Measurements from ENCODE around the gene HES7. TPM values are rescaled to one million over a fixed set of nuclear protein-coding genes. Genes with fewer than 3 reads are reported as not detected.
A peak's percentile ranks its signal among the peaks of the same experiment; 100 is the strongest.

The HES7 gene
- total RNA-seq, 1 donor from 2014 or later = 0.46 TPM

DNA sequence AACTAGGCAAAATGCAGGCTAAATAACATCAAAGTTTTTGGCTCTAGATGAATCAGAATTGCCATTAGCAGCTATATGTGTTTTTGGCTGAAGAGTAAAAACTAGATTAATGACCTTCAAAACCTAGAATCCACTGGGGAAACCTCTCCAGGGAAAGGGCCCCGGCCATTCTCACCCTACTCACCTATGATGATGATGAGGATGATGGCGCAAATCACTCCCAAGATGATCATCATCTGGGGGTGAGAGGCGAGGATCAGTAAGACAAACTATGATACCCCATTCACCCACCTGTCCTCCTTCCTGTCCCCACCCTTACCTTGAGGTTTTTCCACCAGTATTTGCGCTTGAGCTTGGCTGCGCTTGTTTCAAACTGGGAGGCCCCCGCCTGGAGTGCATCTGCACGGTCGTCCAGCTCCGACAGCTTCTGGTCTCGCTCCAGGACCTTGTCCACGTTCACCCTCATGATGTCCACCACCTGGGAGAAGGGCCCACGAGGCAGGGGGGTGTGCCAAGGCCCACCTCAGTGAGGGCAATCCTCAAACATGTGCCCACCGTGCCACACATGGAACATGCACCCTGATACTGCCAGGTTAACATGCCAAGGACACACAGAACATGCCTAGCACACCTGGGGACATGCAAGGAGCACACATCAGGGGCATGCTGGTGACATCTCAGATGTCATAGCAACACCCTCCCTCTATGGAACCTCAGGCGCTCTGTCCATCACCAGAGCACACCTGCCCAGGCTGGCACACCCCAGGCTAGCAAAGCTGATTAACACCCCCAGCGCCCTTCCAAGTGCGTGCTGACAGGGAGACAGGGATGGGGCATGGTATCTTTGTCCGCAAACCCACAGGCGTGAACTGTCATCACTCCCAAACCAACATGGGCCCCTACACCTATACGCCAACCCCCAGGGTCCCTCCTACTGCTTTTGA lies 37.7 kb upstream of the HES7 start:
- DNase-seq (ENCODE audit: extremely low spot score, unreplicated experiment) = no peak
- Mint-ChIP-seq H3K36me3 (peaks cover 6% of the 10 kb centered on the region), H3K9me3 (no peaks in the 10 kb centered on the region)

GRCh38 chr17:8160741-8161221 lies 36.9 kb upstream of the HES7 start:
- no peaks in the 10 kb centered on the region for H3K27me3 Mint-ChIP-seq
- H3K36me3 Mint-ChIP-seq = peaks cover 6% of the 10 kb centered on the region
- H3K4me1 Mint-ChIP-seq (ENCODE audit: unreplicated experiment) = peaks cover 20% of the 10 kb centered on the region
- H3K27ac Mint-ChIP-seq = peak overlapping the region; percentile 40
- no peak for TF ChIP-seq CTCF (conservative IDR thresholded peaks at IDR 0.05)
- DNase-seq (ENCODE audit: extremely low spot score, unreplicated experiment) = no peak
- H3K9me3 Mint-ChIP-seq = no peaks in the 10 kb centered on the region
- peak overlapping the region; percentile 83 for H3K4me3 Mint-ChIP-seq

More for the DNA sequence above, 37.7 kb upstream of the HES7 start:
- H3K27me3 Mint-ChIP-seq = no peaks in the 10 kb centered on the region
- TF ChIP-seq CTCF (conservative IDR thresholded peaks at IDR 0.05) = no peak
- H3K27ac Mint-ChIP-seq = peak overlapping the region; percentile 80
- peak overlapping the region; percentile 83 for H3K4me3 Mint-ChIP-seq
- H3K4me1 Mint-ChIP-seq (ENCODE audit: unreplicated experiment) = peaks cover 20% of the 10 kb centered on the region

DNA sequence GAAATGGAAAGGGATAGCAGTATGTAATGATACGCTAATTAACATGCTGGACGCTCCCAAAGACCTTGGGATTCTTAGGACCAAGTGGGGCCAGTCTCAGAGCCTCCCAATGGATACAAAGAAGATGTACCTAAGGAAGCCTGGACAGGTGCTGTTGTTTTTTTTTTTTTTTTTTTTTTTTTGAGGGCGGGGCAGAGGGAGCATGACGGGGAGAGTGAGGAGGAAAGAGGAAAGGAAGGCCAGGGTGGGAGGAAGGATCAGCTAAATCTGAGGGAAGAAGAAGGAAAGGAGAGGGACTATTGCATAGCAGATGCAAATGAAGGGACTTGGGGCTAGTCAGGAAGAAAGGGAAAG lies 36.3 kb upstream of the HES7 start:
- Mint-ChIP-seq H3K9me3 (no peaks in the 10 kb centered on the region), H3K36me3 (peaks cover 6% of the 10 kb centered on the region), H3K27ac (peak overlapping the region; percentile 40), H3K4me3 (peak overlapping the region; percentile 83), H3K27me3 (no peaks in the 10 kb centered on the region), H3K4me1 (ENCODE audit: unreplicated experiment) (peaks cover 20% of the 10 kb centered on the region)
- no peak for DNase-seq (ENCODE audit: extremely low spot score, unreplicated experiment)
- TF ChIP-seq CTCF (conservative IDR thresholded peaks at IDR 0.05) = no peak

DNA sequence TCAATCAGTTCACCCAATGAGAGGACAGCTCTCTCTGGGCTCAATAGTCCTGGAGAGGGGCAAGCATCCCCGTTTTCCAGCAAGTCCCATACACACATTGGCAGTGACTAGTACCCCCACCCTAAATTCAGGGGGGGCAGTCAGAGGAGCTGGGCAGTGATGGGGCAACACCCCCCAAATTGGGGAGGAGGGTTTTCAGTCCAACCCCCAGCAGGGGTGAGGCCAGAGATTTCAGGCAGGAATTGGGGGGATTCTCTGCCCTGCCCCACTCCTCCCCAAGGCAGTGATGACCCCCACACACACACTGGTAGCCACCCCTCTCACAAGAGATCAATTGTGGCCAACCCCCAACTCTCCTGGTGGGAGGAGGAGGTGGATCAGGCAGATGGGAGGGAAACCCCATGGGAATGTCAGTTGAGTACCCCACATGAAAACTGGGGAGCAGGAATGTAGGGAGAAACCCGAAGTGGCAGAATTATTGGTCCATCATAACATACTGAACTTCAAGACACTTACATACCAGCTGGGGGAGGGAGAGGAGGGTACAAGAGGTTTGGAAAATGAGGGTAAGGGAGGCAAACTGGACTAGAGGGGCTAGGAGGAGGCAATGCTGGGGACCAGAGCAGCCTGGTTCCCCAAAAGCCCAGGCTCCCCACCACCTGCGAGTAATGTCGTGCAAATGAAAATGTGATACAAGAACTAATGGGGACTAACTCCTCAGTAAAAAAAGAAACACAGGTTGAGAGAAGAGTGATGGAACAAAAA lies 35.7 kb upstream of the HES7 start:
- H3K4me1 Mint-ChIP-seq (ENCODE audit: unreplicated experiment) = peaks cover 16% of the 10 kb centered on the region
- H3K27ac Mint-ChIP-seq = peak overlapping the region; percentile 93
- no peaks in the 10 kb centered on the region for H3K27me3 Mint-ChIP-seq
- H3K4me3 Mint-ChIP-seq = peak overlapping the region; percentile 68
- no peak for TF ChIP-seq CTCF (conservative IDR thresholded peaks at IDR 0.05)
- H3K36me3 Mint-ChIP-seq = peaks cover 6% of the 10 kb centered on the region
- H3K9me3 Mint-ChIP-seq = no peaks in the 10 kb centered on the region
- DNase-seq (ENCODE audit: extremely low spot score, unreplicated experiment) = no peak

DNA sequence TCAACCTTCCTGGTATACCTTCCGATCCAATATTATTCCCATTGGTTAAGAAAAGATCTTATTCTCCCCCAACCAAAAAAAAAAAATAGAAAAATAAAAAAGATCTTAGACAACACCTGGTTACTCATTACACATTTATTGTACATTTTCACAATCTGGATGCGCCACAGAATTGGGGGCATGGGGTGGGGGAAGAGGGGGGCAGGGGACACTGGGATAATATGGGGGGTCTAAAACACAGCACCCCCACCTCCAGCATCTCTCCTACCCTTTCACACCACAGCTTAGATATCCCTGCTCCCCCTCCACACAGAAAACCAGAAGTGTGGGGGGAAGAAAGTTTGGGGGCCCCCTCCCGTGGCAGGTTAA lies 35.1 kb upstream of the HES7 start:
- Mint-ChIP-seq H3K4me3 (peak overlapping the region; percentile 80), H3K27ac (peak overlapping the region; percentile 93), H3K9me3 (no peaks in the 10 kb centered on the region), H3K4me1 (ENCODE audit: unreplicated experiment) (peaks cover 15% of the 10 kb centered on the region), H3K36me3 (peaks cover 6% of the 10 kb centered on the region), H3K27me3 (no peaks in the 10 kb centered on the region)
- no peak for TF ChIP-seq CTCF (conservative IDR thresholded peaks at IDR 0.05)
- DNase-seq (ENCODE audit: extremely low spot score, unreplicated experiment) = no peak

Measured in type B pancreatic cell (in vitro differentiated cells).